ENCODE data around the gene CFAP300. TPM values are rescaled to one million over a fixed set of nuclear protein-coding genes. Genes with fewer than 3 reads are reported as not detected.

CFAP300 gene
- total RNA-seq, 1 experiment from 2014 or later = 3.9 TPM

Other genes starting within 250 kb of the CFAP300 start
- 1.0 and 2.5 TPM in 2 replicates for gene CEP126, start 132.4 kb upstream of the CFAP300 start, total RNA-seq (2014; rRNA removed)
- gene ANGPTL5, start 130.9 kb upstream of the CFAP300 start, total RNA-seq (2014; rRNA removed) = not detected in 2 replicates
- 104 and 118 TPM in 2 replicates for gene YAP1, start 63.0 kb downstream of the CFAP300 start, total RNA-seq (2014; rRNA removed)

Data from PC-3 (cell line).